Naive B cell (primary cell): ENCODE results near the gene DDIT4. TPM values are rescaled to one million over a fixed set of nuclear protein-coding genes. Genes with fewer than 3 reads are reported as not detected.
"Not testable (repeated sequence)": the region's sequence is repeated elsewhere in the genome, so short reads cannot be mapped to it uniquely, and the experiment has no call there.

Source experiments
- ATAC-seq, 2 donors: fragments of 150-1000 bp; cut with Tn5 transposase; 2 replicates each; pipeline ENCODE4 v1.10.0; 2021; ENCODE audit warnings: low read depth in 2 of 2, mild to moderate bottlenecking in 2 of 2, moderate library complexity in 2 of 2
- DNase-seq: peaks from one replicate; pipeline ENCODE4 v3.0.0; 2022
- H3K27ac Mint-ChIP-seq, 6 donors: one replicate each; pipeline ENCODE4 v1.8.0; 2020 to 2022; ENCODE audit warnings: mild to moderate bottlenecking in 6 of 6, mixed read lengths in 6 of 6, moderate library complexity in 5 of 6, inconsistent platforms in 2 of 6
- H3K27me3 Mint-ChIP-seq, 3 donors: one replicate each; pipeline ENCODE4 v1.8.0; 2021 to 2022; ENCODE audit warnings: mixed read lengths in 3 of 3, mild to moderate bottlenecking in 1 of 3
- H3K36me3 Mint-ChIP-seq, 2 donors: one replicate each; pipeline ENCODE4 v1.8.0; 2020 to 2022; ENCODE audit warnings: mixed read lengths in 2 of 2, inconsistent platforms in 1 of 2, mild to moderate bottlenecking in 1 of 2
- H3K4me1 Mint-ChIP-seq, 3 donors: one replicate each; pipeline ENCODE4 v1.8.0; 2020 to 2022; ENCODE audit warnings: mixed read lengths in 3 of 3, inconsistent platforms in 1 of 3, mild to moderate bottlenecking in 1 of 3, moderate library complexity in 1 of 3
- H3K4me3 Mint-ChIP-seq, 8 donors: one replicate each; pipeline ENCODE4 v1.8.0; 2020 to 2022; ENCODE audit warnings: mild to moderate bottlenecking in 8 of 8, mixed read lengths in 8 of 8, moderate library complexity in 8 of 8, inconsistent platforms in 2 of 8
- H3K9me3 Mint-ChIP-seq, 7 donors: one replicate each; pipeline ENCODE4 v1.8.0; 2020 to 2022; ENCODE audit warnings: mixed read lengths in 7 of 7, mild to moderate bottlenecking in 5 of 7, inconsistent platforms in 2 of 7, moderate library complexity in 1 of 7
- polyA plus RNA-seq, 6 donors: library from polyadenylated mRNA; unstranded; fragments of 300-500 nt; fragmentation: Illumina TruSeq; gene quantifications; one replicate each; pipeline ENCODE4 v1.2.3, GENCODE V29; 2021; ENCODE audit warnings: low read depth in 6 of 6

DDIT4 gene
- polyA plus RNA-seq, 6 donors from 2014 or later, result 22.6 to 124 (median 78.2) TPM

GRCh38 chr10:72240371-72240770 lies 33.4 kb upstream of the DDIT4 start:
- Mint-ChIP-seq H3K27ac (peak overlapping the region in 2 of 6 donors; percentile 6 to 64), H3K36me3 (peaks cover 5 to 8% of the 10 kb centered on the region in 2 donors), H3K4me3 (peak overlapping the region in 1 of 8 donors; percentile 29), H3K9me3 (no peaks in the 10 kb centered on the region), H3K27me3 (no peaks in the 10 kb centered on the region), H3K4me1 (peaks cover 40 to 58% (median 56%) of the 10 kb centered on the region in 3 donors)
- DNase-seq (no peak), ATAC-seq (no peak)

GRCh38 chr10:72241691-72242252 lies 32.0 kb upstream of the DDIT4 start:
- H3K9me3 Mint-ChIP-seq, result no peaks in the 10 kb centered on the region
- H3K4me3 Mint-ChIP-seq, result peak overlapping the region in 1 of 8 donors; percentile 77
- H3K27ac Mint-ChIP-seq, result peak overlapping the region in 2 of 6 donors; percentile 64 to 79
- H3K27me3 Mint-ChIP-seq, result no peaks in the 10 kb centered on the region
- no peak for DNase-seq
- H3K4me1 Mint-ChIP-seq, result peaks cover 50 to 71% (median 69%) of the 10 kb centered on the region in 3 donors
- no peak for ATAC-seq
- peaks cover 0 to 8% of the 10 kb centered on the region in 2 donors for H3K36me3 Mint-ChIP-seq

- Mint-ChIP-seq H3K9me3 (no peaks in the 10 kb centered on the region), H3K36me3 (peaks cover 0 to 8% of the 10 kb centered on the region in 2 donors), H3K27me3 (no peaks in the 10 kb centered on the region), H3K4me1 (peaks cover 53 to 78% (median 78%) of the 10 kb centered on the region in 3 donors), H3K4me3 (peak overlapping the region in 4 of 8 donors; percentile 12 to 56 (median 26)), H3K27ac (peak overlapping the region; percentile 48 to 91 (median 82))
- DNase-seq, result no peak
- ATAC-seq, result no peak
These were observed 31.0 kb upstream of the DDIT4 start for GRCh38 chr10:72242675-72243074.

- H3K4me1 Mint-ChIP-seq, result peaks cover 65 to 89% (median 87%) of the 10 kb centered on the region in 3 donors
- H3K36me3 Mint-ChIP-seq, result peaks cover 0 to 8% of the 10 kb centered on the region in 2 donors
- H3K4me3 Mint-ChIP-seq, result peak overlapping the region in 1 of 8 donors; percentile 29
- ATAC-seq, result no peak
- no peaks in the 10 kb centered on the region for H3K27me3 Mint-ChIP-seq
- peak overlapping the region in 5 of 6 donors; percentile 26 to 92 (median 60) for H3K27ac Mint-ChIP-seq
- DNase-seq, result no peak
- H3K9me3 Mint-ChIP-seq, result no peaks in the 10 kb centered on the region
These were observed 29.8 kb upstream of the DDIT4 start for GRCh38 chr10:72243822-72244437.

- no peaks in the 10 kb centered on the region for H3K9me3 Mint-ChIP-seq
- peaks cover 65 to 88% (median 85%) of the 10 kb centered on the region in 3 donors for H3K4me1 Mint-ChIP-seq
- H3K27ac Mint-ChIP-seq, result peak overlapping the region; percentile 9 to 92 (median 46)
- peak overlapping the region in 1 of 8 donors; percentile 29 for H3K4me3 Mint-ChIP-seq
- no peak for ATAC-seq
- DNase-seq, result no peak
- H3K36me3 Mint-ChIP-seq, result peaks cover 0 to 4% of the 10 kb centered on the region in 2 donors
- no peaks in the 10 kb centered on the region for H3K27me3 Mint-ChIP-seq
These were observed 29.1 kb upstream of the DDIT4 start for GRCh38 chr10:72244573-72245038.

- Mint-ChIP-seq H3K9me3 (no peaks in the 10 kb centered on the region), H3K27me3 (no peaks in the 10 kb centered on the region), H3K4me1 (peaks cover 69 to 95% (median 87%) of the 10 kb centered on the region in 3 donors), H3K4me3 (peak overlapping the region in 5 of 8 donors; percentile 19 to 75 (median 56)), H3K27ac (peak overlapping the region in 5 of 6 donors; percentile 42 to 93 (median 88)), H3K36me3 (no peaks in the 10 kb centered on the region)
- DNase-seq (no peak), ATAC-seq (no peak)
These were observed 27.7 kb upstream of the DDIT4 start for GRCh38 chr10:72245949-72246525.

GRCh38 chr10:72248468-72249151 lies 25.1 kb upstream of the DDIT4 start:
- Mint-ChIP-seq H3K36me3 (no peaks in the 10 kb centered on the region), H3K27me3 (no peaks in the 10 kb centered on the region), H3K27ac (peak overlapping the region; percentile 89 to 99 (median 96)), H3K4me3 (peak overlapping the region; percentile 73 to 91 (median 86)), H3K4me1 (peaks cover 63 to 91% (median 86%) of the 10 kb centered on the region in 3 donors), H3K9me3 (no peaks in the 10 kb centered on the region)
- DNase-seq, result peak; percentile 89
- ATAC-seq, result peak; percentile 86 to 91

- not testable (repeated sequence) for H3K27me3 Mint-ChIP-seq, H3K36me3 Mint-ChIP-seq, H3K9me3 Mint-ChIP-seq, DNase-seq
- peak; percentile 22 to 24 for ATAC-seq
- Mint-ChIP-seq H3K4me1 (peaks cover 60 to 89% (median 81%) of the 10 kb centered on the region in 3 donors), H3K27ac (peak overlapping the region; percentile 89 to 99 (median 96)), H3K4me3 (peak overlapping the region; percentile 73 to 91 (median 86))
These were observed 24.4 kb upstream of the DDIT4 start for GRCh38 chr10:72249176-72249862.

GRCh38 chr10:72250666-72251065 lies 23.1 kb upstream of the DDIT4 start:
- Mint-ChIP-seq H3K27me3 (no peaks in the 10 kb centered on the region), H3K4me1 (peaks cover 62 to 89% (median 82%) of the 10 kb centered on the region in 3 donors), H3K27ac (peak overlapping the region; percentile 10 to 91 (median 48)), H3K36me3 (no peaks in the 10 kb centered on the region), H3K4me3 (peak overlapping the region in 6 of 8 donors; percentile 14 to 85 (median 62)), H3K9me3 (no peaks in the 10 kb centered on the region)
- ATAC-seq (no peak), DNase-seq (no peak)

- Mint-ChIP-seq H3K9me3 (no peaks in the 10 kb centered on the region), H3K36me3 (no peaks in the 10 kb centered on the region), H3K27ac (peak overlapping the region in 3 of 6 donors; percentile 26 to 72 (median 46)), H3K4me3 (peak overlapping the region in 1 of 8 donors; percentile 23), H3K27me3 (no peaks in the 10 kb centered on the region), H3K4me1 (peaks cover 59 to 91% (median 82%) of the 10 kb centered on the region in 3 donors)
- DNase-seq (no peak), ATAC-seq (no peak)
These were observed 22.1 kb upstream of the DDIT4 start for GRCh38 chr10:72251635-72252034.

GRCh38 chr10:72252972-72253371 lies 20.8 kb upstream of the DDIT4 start:
- ATAC-seq (no peak), DNase-seq (no peak)
- Mint-ChIP-seq H3K27me3 (no peaks in the 10 kb centered on the region), H3K4me1 (peaks cover 60 to 88% (median 80%) of the 10 kb centered on the region in 3 donors), H3K9me3 (no peaks in the 10 kb centered on the region), H3K36me3 (no peaks in the 10 kb centered on the region), H3K4me3 (peak overlapping the region in 4 of 8 donors; percentile 10 to 35 (median 23)), H3K27ac (peak overlapping the region in 5 of 6 donors; percentile 65 to 96 (median 86))

- ATAC-seq (no peak), DNase-seq (no peak)
- Mint-ChIP-seq H3K4me1 (peaks cover 55 to 86% (median 78%) of the 10 kb centered on the region in 3 donors), H3K4me3 (peak overlapping the region in 4 of 8 donors; percentile 20 to 41 (median 34)), H3K9me3 (no peaks in the 10 kb centered on the region), H3K27ac (peak overlapping the region; percentile 63 to 96 (median 78)), H3K36me3 (no peaks in the 10 kb centered on the region), H3K27me3 (no peaks in the 10 kb centered on the region)
These were observed 20.1 kb upstream of the DDIT4 start for GRCh38 chr10:72253578-72253977.
